Sigmoid colon (tissue), 4 donors: ENCODE results near the gene CFD.

Source experiments
- POLR2A ChIP-seq, 2 donors: fragments of 450-650 bp; IDR thresholded peaks; one replicate each; pipeline ENCODE4 v1.6.1; 2016; ENCODE audit warnings: antibody characterized with exemption in 2 of 2, mild to moderate bottlenecking in 2 of 2, moderate library complexity in 2 of 2
- POLR2AphosphoS5 ChIP-seq, 4 donors: sonication (generic); formaldehyde crosslinking; IDR thresholded peaks; one replicate each; pipeline ENCODE4 v1.6.1; 2017; ENCODE audit warnings: antibody characterized with exemption in 4 of 4
- TF ChIP-seq, protein P1 (sequence below), 4 experiments: fragments of 450-650 bp in 3 of 4; fragments of 200-600 bp in 1 of 4; IDR thresholded peaks; one replicate each; pipeline ENCODE4 v1.5.1; 2016 to 2019; ENCODE audit warnings: antibody characterized with exemption in 4 of 4, mild to moderate bottlenecking in 3 of 4, moderate library complexity in 2 of 4

DNA sequence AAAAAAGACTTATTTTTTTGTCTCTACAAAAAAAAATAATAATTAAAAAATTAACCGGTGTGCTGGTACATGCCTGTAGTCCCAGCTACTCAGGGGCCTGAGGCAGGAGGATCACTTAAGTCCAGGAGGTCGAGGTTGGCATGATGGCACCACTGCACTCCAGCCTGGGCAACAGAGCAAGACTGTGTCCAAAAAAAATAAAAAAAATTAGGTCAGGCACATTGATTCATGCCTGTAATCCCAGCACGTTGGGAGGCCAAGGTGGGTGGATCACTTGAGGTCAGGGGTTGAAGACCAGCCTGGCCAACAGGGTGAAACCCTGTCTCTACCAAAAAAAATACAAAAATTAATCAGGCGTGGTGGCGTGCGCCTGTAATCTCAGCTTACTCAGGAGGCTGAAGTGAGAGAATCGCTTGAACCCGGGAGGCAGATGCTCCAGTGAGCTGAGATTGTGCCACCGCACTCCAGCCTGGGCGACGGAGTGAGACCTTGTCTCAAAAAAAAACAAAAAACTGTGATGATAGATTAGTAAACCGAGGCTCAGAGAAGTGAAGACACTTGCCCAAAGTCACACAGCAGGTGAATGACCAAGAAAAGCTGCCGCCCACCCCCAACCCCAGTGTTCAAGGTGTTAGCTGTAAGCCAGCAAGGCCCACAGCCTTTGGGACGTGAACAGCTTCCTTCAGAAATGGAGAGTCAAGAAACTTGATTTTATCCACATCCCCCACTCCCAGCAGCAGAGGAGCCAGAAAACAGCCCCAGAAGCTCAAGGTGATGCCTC, 43.2 kb downstream of the CFD start:
- no peak for TF ChIP-seq POLR2A (IDR thresholded peaks at IDR 0.05)
- TF ChIP-seq, protein P1, sequence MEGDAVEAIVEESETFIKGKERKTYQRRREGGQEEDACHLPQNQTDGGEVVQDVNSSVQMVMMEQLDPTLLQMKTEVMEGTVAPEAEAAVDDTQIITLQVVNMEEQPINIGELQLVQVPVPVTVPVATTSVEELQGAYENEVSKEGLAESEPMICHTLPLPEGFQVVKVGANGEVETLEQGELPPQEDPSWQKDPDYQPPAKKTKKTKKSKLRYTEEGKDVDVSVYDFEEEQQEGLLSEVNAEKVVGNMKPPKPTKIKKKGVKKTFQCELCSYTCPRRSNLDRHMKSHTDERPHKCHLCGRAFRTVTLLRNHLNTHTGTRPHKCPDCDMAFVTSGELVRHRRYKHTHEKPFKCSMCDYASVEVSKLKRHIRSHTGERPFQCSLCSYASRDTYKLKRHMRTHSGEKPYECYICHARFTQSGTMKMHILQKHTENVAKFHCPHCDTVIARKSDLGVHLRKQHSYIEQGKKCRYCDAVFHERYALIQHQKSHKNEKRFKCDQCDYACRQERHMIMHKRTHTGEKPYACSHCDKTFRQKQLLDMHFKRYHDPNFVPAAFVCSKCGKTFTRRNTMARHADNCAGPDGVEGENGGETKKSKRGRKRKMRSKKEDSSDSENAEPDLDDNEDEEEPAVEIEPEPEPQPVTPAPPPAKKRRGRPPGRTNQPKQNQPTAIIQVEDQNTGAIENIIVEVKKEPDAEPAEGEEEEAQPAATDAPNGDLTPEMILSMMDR (IDR thresholded peaks at IDR 0.05) = no peak
- TF ChIP-seq POLR2AphosphoS5 (IDR thresholded peaks at IDR 0.05) = no peak
